H9 (cell line): Measurements from ENCODE around the gene PHOSPHO2. TPM values are rescaled to one million over a fixed set of nuclear protein-coding genes. Genes with fewer than 3 reads are reported as not detected.
A peak's percentile ranks its signal among the peaks of the same experiment; 100 is the strongest.

Source experiments
- DNase-seq: peaks from one replicate; pipeline ENCODE4 v3.0.0-alpha.2; 2017
- H2AFZ ChIP-seq: one replicate; pipeline ENCODE4 v1.6.1; 2013; ENCODE audit warnings: mild to moderate bottlenecking, low read length, control low read depth, moderate library complexity
- H2AK5ac ChIP-seq: 2 replicates; pipeline ENCODE4 v1.6.1; 2013; ENCODE audit warnings: low read length, control low read depth, mixed read lengths; ENCODE audit not compliant: insufficient read length
- H2BK120ac ChIP-seq: one replicate; pipeline ENCODE4 v1.6.1; 2013; ENCODE audit warnings: low read depth, mild to moderate bottlenecking, low read length, control low read depth, inconsistent platforms; ENCODE audit not compliant: poor library complexity, severe bottlenecking
- H2BK12ac ChIP-seq: 2 replicates; pipeline ENCODE4 v1.6.1; 2013; ENCODE audit warnings: low read length, control low read depth, mixed read lengths, low read depth; ENCODE audit not compliant: insufficient read length
- H2BK15ac ChIP-seq: 2 replicates; pipeline ENCODE4 v1.6.1; 2013; ENCODE audit warnings: low read depth, low read length, control low read depth
- H2BK20ac ChIP-seq: one replicate; pipeline ENCODE4 v1.6.1; 2013; ENCODE audit warnings: low read depth, mild to moderate bottlenecking, low read length, control low read depth, inconsistent platforms; ENCODE audit not compliant: poor library complexity, severe bottlenecking
- H2BK5ac ChIP-seq: 2 replicates; pipeline ENCODE4 v1.6.1; 2013; ENCODE audit warnings: low read length, control low read depth, mixed read lengths; ENCODE audit not compliant: insufficient read length
- H3K14ac ChIP-seq: 2 replicates; pipeline ENCODE4 v1.6.1; 2013; ENCODE audit warnings: low read length, control low read depth; ENCODE audit not compliant: insufficient read depth
- H3K18ac ChIP-seq: 2 replicates; pipeline ENCODE4 v1.6.1; 2013; ENCODE audit warnings: low read depth, mild to moderate bottlenecking, mixed read lengths, low read length, control low read depth; ENCODE audit not compliant: insufficient read length
- H3K23ac ChIP-seq: 2 replicates; pipeline ENCODE4 v1.6.1; 2013; ENCODE audit warnings: low read length, control low read depth, mixed read lengths, low read depth; ENCODE audit not compliant: insufficient read length
- H3K23me2 ChIP-seq: 2 replicates; pipeline ENCODE4 v1.6.1; 2013; ENCODE audit warnings: low read depth, mild to moderate bottlenecking, mixed read lengths, low read length, control low read depth; ENCODE audit not compliant: insufficient read length, poor library complexity, severe bottlenecking
- H3K27ac ChIP-seq: 2 replicates; pipeline ENCODE4 v1.5.1; 2013; ENCODE audit warnings: low read length, control low read depth, mixed read lengths, low read depth; ENCODE audit not compliant: insufficient read length
- H3K27me3 ChIP-seq: 2 replicates; pipeline ENCODE4 v1.6.1; 2013; ENCODE audit warnings: low read length, control low read depth, inconsistent platforms; ENCODE audit not compliant: insufficient read depth
- H3K4ac ChIP-seq: 2 replicates; pipeline ENCODE4 v1.6.1; 2013; ENCODE audit warnings: low read depth, mild to moderate bottlenecking, control low read depth, inconsistent platforms, low read length, moderate library complexity
- H3K4me1 ChIP-seq: 2 replicates; pipeline ENCODE4 v1.6.1; 2013; ENCODE audit warnings: low read length, control low read depth, inconsistent platforms; ENCODE audit not compliant: insufficient read depth
- H3K4me2 ChIP-seq: 2 replicates; pipeline ENCODE4 v1.6.1; 2013; ENCODE audit warnings: low read length, control low read depth, mixed read lengths; ENCODE audit not compliant: insufficient read length, insufficient read depth
- H3K56ac ChIP-seq: 2 replicates; pipeline ENCODE4 v1.6.1; 2013; ENCODE audit warnings: low read depth, mild to moderate bottlenecking, mixed read lengths, low read length, control low read depth; ENCODE audit not compliant: insufficient read length
- H3K79me1 ChIP-seq: 2 replicates; pipeline ENCODE4 v1.6.1; 2013; ENCODE audit warnings: low read depth, mild to moderate bottlenecking, moderate library complexity, low read length, control low read depth, inconsistent platforms; ENCODE audit not compliant: insufficient read depth, poor library complexity, severe bottlenecking
- H3K79me2 ChIP-seq: 2 replicates; pipeline ENCODE4 v1.6.1; 2013; ENCODE audit warnings: low read length, control low read depth, inconsistent platforms; ENCODE audit not compliant: insufficient read depth
- H3K9ac ChIP-seq: 2 replicates; pipeline ENCODE4 v1.6.1; 2013; ENCODE audit warnings: low read length, control low read depth, mixed read lengths; ENCODE audit not compliant: insufficient read length; ENCODE audit errors: extremely low read depth
- H3K9me3 ChIP-seq: one replicate; pipeline ENCODE4 v1.6.1; 2013; ENCODE audit warnings: low read depth, low read length, inconsistent platforms; ENCODE audit not compliant: control insufficient read depth
- H3T11ph ChIP-seq: one replicate; pipeline ENCODE4 v1.6.1; 2013; ENCODE audit warnings: mild to moderate bottlenecking, low read length, control low read depth, inconsistent platforms
- H4K20me1 ChIP-seq: one replicate; pipeline ENCODE4 v1.6.1; 2013; ENCODE audit not compliant: control insufficient read depth, insufficient read length, insufficient read depth
- H4K5ac ChIP-seq: 2 replicates; pipeline ENCODE4 v1.6.1; 2013; ENCODE audit warnings: low read depth, mild to moderate bottlenecking, mixed read lengths, low read length, control low read depth; ENCODE audit not compliant: insufficient read length
- H4K8ac ChIP-seq: replicated peaks from 2 replicates; pipeline ENCODE4 v1.6.1; 2013; ENCODE audit warnings: low read length, control low read depth, mixed read lengths, low read depth; ENCODE audit not compliant: insufficient read length
- H4K91ac ChIP-seq: 2 replicates; pipeline ENCODE4 v1.6.1; 2013; ENCODE audit warnings: low read depth, mild to moderate bottlenecking, moderate library complexity, mixed read lengths, low read length, control low read depth; ENCODE audit not compliant: insufficient read length
- H3K27ac Mint-ChIP-seq, 3 experiments: 2 replicates in 2 of 3; 3 replicates in 1 of 3; pipeline ENCODE4 v1.8.0; 2020 to 2021; ENCODE audit warnings: mixed read lengths in 3 of 3, mild to moderate bottlenecking in 1 of 3, moderate library complexity in 1 of 3
- H3K27me3 Mint-ChIP-seq: 2 replicates; pipeline ENCODE4 v1.8.0; 2021; ENCODE audit warnings: low read depth, mild to moderate bottlenecking, moderate library complexity, mixed read lengths
- H3K36me3 Mint-ChIP-seq, 3 experiments: 2 replicates in 2 of 3; 3 replicates in 1 of 3; pipeline ENCODE4 v1.8.0; 2020 to 2021; ENCODE audit warnings: low read depth in 3 of 3, mixed read lengths in 3 of 3; ENCODE audit not compliant: insufficient read depth in 1 of 3
- H3K4me1 Mint-ChIP-seq, 2 experiments: 2 replicates each; pipeline ENCODE4 v1.8.0; 2020; ENCODE audit warnings: mixed read lengths in 2 of 2
- H3K4me3 Mint-ChIP-seq, 2 experiments: 2 replicates in 1 of 2; 3 replicates in 1 of 2; pipeline ENCODE4 v1.8.0; 2020 to 2021; ENCODE audit warnings: mild to moderate bottlenecking in 2 of 2, mixed read lengths in 2 of 2, moderate library complexity in 1 of 2
- H3K9me3 Mint-ChIP-seq, 2 experiments: 2 replicates in 1 of 2; 3 replicates in 1 of 2; pipeline ENCODE4 v1.8.0; 2020; ENCODE audit warnings: mild to moderate bottlenecking in 2 of 2, mixed read lengths in 2 of 2, moderate library complexity in 1 of 2
- WGBS: extraction: QIAGEN DNeasy Blood & Tissue Kit; methylation state at CpG from one replicate; pipeline ENCODE4 v1.1.7; 2013; ENCODE audit warnings: missing lambda C conversion rate, low lambda C conversion rate, mixed read lengths; ENCODE audit not compliant: insufficient read length; ENCODE audit errors: extremely low coverage; 5-methylcytosine and 5-hydroxymethylcytosine counted together
- total RNA-seq: library from RNA; stranded (reverse); gene quantifications from 2 replicates; pipeline ENCODE4 v1.2.1, GENCODE V29; 2021
- TF ChIP-seq, protein P1 (sequence below): fragments of 200-600 bp; sonication (generic); conservative IDR thresholded peaks from 3 replicates; pipeline ENCODE4 v1.8.0; 2021; ENCODE audit warnings: antibody characterized with exemption, mild to moderate bottlenecking

The PHOSPHO2 gene
- total RNA-seq, 1 experiment from 2014 or later: 7.2 TPM

DNA sequence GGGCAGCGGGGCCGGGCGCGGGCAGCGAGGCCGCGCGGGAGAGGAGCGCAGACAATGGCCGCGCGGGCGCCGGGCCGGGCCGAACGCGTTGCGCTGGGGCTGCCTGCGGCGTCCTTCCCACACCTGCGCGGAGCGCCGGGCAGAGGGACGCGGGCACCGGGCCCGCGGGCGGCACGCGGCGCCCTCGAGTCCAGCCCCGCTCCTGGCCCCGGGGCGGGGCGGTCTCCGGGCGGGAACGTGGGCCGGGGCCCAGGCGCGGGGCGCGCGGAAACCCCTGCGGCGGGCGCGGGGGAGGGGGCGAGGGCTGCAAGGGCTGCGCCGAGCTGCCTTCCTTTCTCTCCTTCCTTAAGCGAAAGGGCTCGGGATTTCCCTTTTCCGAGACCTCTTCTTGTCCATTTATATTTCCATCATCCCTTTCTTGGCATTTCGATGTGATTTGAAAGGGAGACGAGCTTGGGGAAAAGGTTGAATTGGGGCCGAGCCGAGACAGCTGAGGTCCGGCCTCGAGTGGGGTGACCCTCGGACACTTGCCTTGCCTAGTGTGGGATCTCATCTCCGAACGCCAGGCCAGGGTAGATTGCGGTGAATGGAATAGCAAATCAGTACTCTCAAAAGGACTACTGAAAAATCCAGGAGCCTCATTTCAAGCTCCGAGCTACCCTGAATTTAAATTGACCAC, 40.0 kb downstream of the PHOSPHO2 start:
- H2AK5ac ChIP-seq: no peak overlapping the region
- DNase-seq: no peak
- TF ChIP-seq, protein P1, sequence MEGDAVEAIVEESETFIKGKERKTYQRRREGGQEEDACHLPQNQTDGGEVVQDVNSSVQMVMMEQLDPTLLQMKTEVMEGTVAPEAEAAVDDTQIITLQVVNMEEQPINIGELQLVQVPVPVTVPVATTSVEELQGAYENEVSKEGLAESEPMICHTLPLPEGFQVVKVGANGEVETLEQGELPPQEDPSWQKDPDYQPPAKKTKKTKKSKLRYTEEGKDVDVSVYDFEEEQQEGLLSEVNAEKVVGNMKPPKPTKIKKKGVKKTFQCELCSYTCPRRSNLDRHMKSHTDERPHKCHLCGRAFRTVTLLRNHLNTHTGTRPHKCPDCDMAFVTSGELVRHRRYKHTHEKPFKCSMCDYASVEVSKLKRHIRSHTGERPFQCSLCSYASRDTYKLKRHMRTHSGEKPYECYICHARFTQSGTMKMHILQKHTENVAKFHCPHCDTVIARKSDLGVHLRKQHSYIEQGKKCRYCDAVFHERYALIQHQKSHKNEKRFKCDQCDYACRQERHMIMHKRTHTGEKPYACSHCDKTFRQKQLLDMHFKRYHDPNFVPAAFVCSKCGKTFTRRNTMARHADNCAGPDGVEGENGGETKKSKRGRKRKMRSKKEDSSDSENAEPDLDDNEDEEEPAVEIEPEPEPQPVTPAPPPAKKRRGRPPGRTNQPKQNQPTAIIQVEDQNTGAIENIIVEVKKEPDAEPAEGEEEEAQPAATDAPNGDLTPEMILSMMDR: no peak
- H4K91ac ChIP-seq: no peak overlapping the region
- peak overlapping the region; percentile 3 for H3K18ac ChIP-seq
- Mint-ChIP-seq H3K4me3 (peak overlapping the region; percentile 80 to 89), H3K27me3 (peaks cover 13% of the 10 kb centered on the region), H3K36me3 (peaks cover 11 to 32% (median 21%) of the 10 kb centered on the region in 3 experiments), H3K4me1 (peaks cover 34% of the 10 kb centered on the region in 2 experiments), H3K9me3 (peaks cover 3 to 5% of the 10 kb centered on the region in 2 experiments; a peak in 4 of 5 replicates), H3K27ac (peak overlapping the region in 1 of 3 experiments; percentile 75; a peak in 2 of 7 replicates)
- peaks cover 4% of the 10 kb centered on the region for H3K79me1 ChIP-seq
- no peak overlapping the region for H2BK12ac ChIP-seq
- no peak overlapping the region for H2BK15ac ChIP-seq
- H4K8ac ChIP-seq: no peak overlapping the region
- peak overlapping the region; percentile 98 for H3K4me2 ChIP-seq
- H2AFZ ChIP-seq: no peak overlapping the region
- H3K14ac ChIP-seq: peak overlapping the region; percentile 95
- no peak overlapping the region for H3T11ph ChIP-seq
- no peak overlapping the region for H2BK5ac ChIP-seq
- H4K20me1 ChIP-seq: no peaks in the 10 kb centered on the region
- H3K79me2 ChIP-seq: peaks cover 4% of the 10 kb centered on the region; the same call in 1 of the 2 replicates
- no peak overlapping the region for H4K5ac ChIP-seq
- no peak overlapping the region for H3K27ac ChIP-seq
- peak overlapping the region; percentile 71 for H3K9ac ChIP-seq
- no peaks in the 10 kb centered on the region for H3K9me3 ChIP-seq
- no peaks in the 10 kb centered on the region for H3K27me3 ChIP-seq
- H3K4me1 ChIP-seq: no peaks in the 10 kb centered on the region
- no peak overlapping the region for H3K23ac ChIP-seq
- no peak overlapping the region for H2BK120ac ChIP-seq
- WGBS: no CpG with 5 or more reads among the region's 69 CpGs
- H2BK20ac ChIP-seq: no peak overlapping the region
- peaks cover 9% of the 10 kb centered on the region for H3K23me2 ChIP-seq
- H3K56ac ChIP-seq: no peak overlapping the region
- no peak overlapping the region for H3K4ac ChIP-seq
